WTC11 (cell line): Measurements from ENCODE around the gene GATM.

Experiments used
- ATF3 ChIP-seq: sonication (generic); formaldehyde crosslinking; conservative IDR thresholded peaks from 2 replicates; pipeline ENCODE4 v1.8.1; 2022; ENCODE audit warnings: mild to moderate bottlenecking, missing genetic modification reagents
- CDX4 ChIP-seq: fragments of 250-450 bp; sonication (Bioruptor Pico); IDR thresholded peaks from 2 replicates; pipeline ENCODE4 v1.9.0; 2021; ENCODE audit warnings: moderate library complexity, mild to moderate bottlenecking, inconsistent platforms, borderline replicate concordance
- CTCF ChIP-seq: fragments of 200-600 bp; IDR thresholded peaks from 2 replicates; pipeline ENCODE4 v1.8.0; 2022; ENCODE audit warnings: antibody characterized with exemption
- E2F5 ChIP-seq: sonication (generic); formaldehyde crosslinking; IDR thresholded peaks from 2 replicates; pipeline ENCODE4 v1.8.1; 2022; ENCODE audit warnings: mild to moderate bottlenecking, moderate library complexity, missing genetic modification reagents
- IRF2 ChIP-seq: sonication (generic); formaldehyde crosslinking; IDR thresholded peaks from 2 replicates; pipeline ENCODE4 v1.8.0; 2022; ENCODE audit warnings: low read depth, missing genetic modification reagents, borderline replicate concordance
- JUN ChIP-seq: sonication (generic); formaldehyde crosslinking; IDR thresholded peaks from 2 replicates; pipeline ENCODE4 v1.8.0; 2023; ENCODE audit warnings: mild to moderate bottlenecking, missing genetic modification reagents
- NFYB ChIP-seq: sonication (generic); formaldehyde crosslinking; conservative IDR thresholded peaks from 2 replicates; pipeline ENCODE4 v1.8.0; 2022; ENCODE audit warnings: low read depth, missing genetic modification reagents

- TF ChIP-seq IRF2 (CRISPR knock-in tag) (no peak), ATF3 (CRISPR knock-in tag) (no peak), CTCF (no peak), JUN (no peak), E2F5 (CRISPR knock-in tag) (no peak), NFYB (CRISPR knock-in tag) (no peak), CDX4 (CRISPR knock-in tag) (no peak)
Observed at GRCh38 chr15:45386974-45387373, 8.6 kb upstream of the GATM start.
